Activated T-cell treated with anti-CD3 and anti-CD28 coated beads, Interleukin-2, amount 50 U/mL, for 72 hours (primary cell): Measurements from ENCODE around the gene PSMB11. TPM values are rescaled to one million over a fixed set of nuclear protein-coding genes. Genes with fewer than 3 reads are reported as not detected.

Experiments used
- ATAC-seq, 2 donors: fragments of 150-1000 bp; cut with Tn5 transposase; replicated peaks in 1 of 2; 2 replicates each; pipeline ENCODE4 v1.10.0; 2021; ENCODE audit warnings: moderate library complexity in 2 of 2, mild to moderate bottlenecking in 1 of 2
- DNase-seq, 2 donors: peaks; one replicate each; pipeline ENCODE4 v3.0.0; 2021 to 2022; ENCODE audit warnings: mixed read lengths in 1 of 2
- H3K27ac Mint-ChIP-seq: one replicate; pipeline ENCODE4 v1.8.0; 2022; ENCODE audit warnings: mild to moderate bottlenecking, moderate library complexity, mixed read lengths
- H3K27me3 Mint-ChIP-seq: one replicate; pipeline ENCODE4 v1.8.0; 2022; ENCODE audit warnings: low read depth, mixed read lengths
- H3K36me3 Mint-ChIP-seq, 2 donors: one replicate each; pipeline ENCODE4 v1.8.0; 2022; ENCODE audit warnings: mixed read lengths in 2 of 2, mild to moderate bottlenecking in 1 of 2; ENCODE audit not compliant: insufficient read depth in 2 of 2
- H3K4me1 Mint-ChIP-seq: one replicate; pipeline ENCODE4 v1.8.0; 2022; ENCODE audit warnings: low read depth, mixed read lengths
- H3K4me3 Mint-ChIP-seq, 2 donors: one replicate each; pipeline ENCODE4 v1.8.0; 2022; ENCODE audit warnings: mild to moderate bottlenecking in 2 of 2, mixed read lengths in 2 of 2, moderate library complexity in 2 of 2
- H3K9me3 Mint-ChIP-seq, 2 donors: one replicate each; pipeline ENCODE4 v1.8.0; 2022; ENCODE audit warnings: mixed read lengths in 2 of 2
- total RNA-seq, 2 donors: library from RNA; stranded (reverse); gene quantifications; one replicate each; pipeline ENCODE4 v1.2.3, GENCODE V29; 2022

The PSMB11 gene
- total RNA-seq, 2 donors from 2014 or later: not detected

GRCh38 chr14:23077962-23078361, 36.0 kb downstream of the PSMB11 start:
- no peaks in the 10 kb centered on the region for H3K27me3 Mint-ChIP-seq
- ATAC-seq: no peak

GRCh38 chr14:23078692-23079116, 36.7 kb downstream of the PSMB11 start:
- Mint-ChIP-seq H3K9me3 (no peaks in the 10 kb centered on the region), H3K27me3 (no peaks in the 10 kb centered on the region), H3K4me1 (peaks cover 19% of the 10 kb centered on the region), H3K4me3 (no peak overlapping the region), H3K36me3 (peaks cover 7 to 23% of the 10 kb centered on the region in 2 donors), H3K27ac (peak overlapping the region; percentile 71)
- ATAC-seq (peak in 1 of 2 donors; percentile 59), DNase-seq (no peak)

More at GRCh38 chr14:23077962-23078361, 36.0 kb downstream of the PSMB11 start:
- H3K27ac Mint-ChIP-seq: peak overlapping the region; percentile 46
- peaks cover 19% of the 10 kb centered on the region for H3K4me1 Mint-ChIP-seq
- H3K9me3 Mint-ChIP-seq: no peaks in the 10 kb centered on the region
- no peak overlapping the region for H3K4me3 Mint-ChIP-seq
- no peak for DNase-seq
- peaks cover 7 to 18% of the 10 kb centered on the region in 2 donors for H3K36me3 Mint-ChIP-seq

- H3K27ac Mint-ChIP-seq: peak overlapping the region; percentile 82
- DNase-seq (no peak), ATAC-seq (no peak)
- no peaks in the 10 kb centered on the region for H3K27me3 Mint-ChIP-seq
- no peaks in the 10 kb centered on the region for H3K9me3 Mint-ChIP-seq
- H3K4me3 Mint-ChIP-seq: no peak overlapping the region
- peaks cover 7 to 26% of the 10 kb centered on the region in 2 donors for H3K36me3 Mint-ChIP-seq
- peaks cover 23% of the 10 kb centered on the region for H3K4me1 Mint-ChIP-seq
Measured at GRCh38 chr14:23079716-23080115, 37.7 kb downstream of the PSMB11 start.

- ATAC-seq: no peak
- peaks cover 7 to 30% of the 10 kb centered on the region in 2 donors for H3K36me3 Mint-ChIP-seq
- no peak overlapping the region for H3K4me3 Mint-ChIP-seq
- no peaks in the 10 kb centered on the region for H3K9me3 Mint-ChIP-seq
- peak overlapping the region; percentile 82 for H3K27ac Mint-ChIP-seq
- no peak for DNase-seq
- H3K27me3 Mint-ChIP-seq: no peaks in the 10 kb centered on the region
- peaks cover 31% of the 10 kb centered on the region for H3K4me1 Mint-ChIP-seq
Measured at GRCh38 chr14:23080474-23080873, 38.5 kb downstream of the PSMB11 start.

GRCh38 chr14:23085458-23085857, 43.4 kb downstream of the PSMB11 start:
- Mint-ChIP-seq H3K4me1 (peaks cover 47% of the 10 kb centered on the region), H3K36me3 (peaks cover 15 to 53% of the 10 kb centered on the region in 2 donors), H3K27me3 (no peaks in the 10 kb centered on the region), H3K27ac (peak overlapping the region; percentile 95), H3K4me3 (peak overlapping the region; percentile 36 to 80), H3K9me3 (no peaks in the 10 kb centered on the region)
- no peak for DNase-seq
- peak; percentile 65 to 87 for ATAC-seq

- Mint-ChIP-seq H3K4me1 (peaks cover 44% of the 10 kb centered on the region), H3K4me3 (no peak overlapping the region), H3K9me3 (no peaks in the 10 kb centered on the region), H3K36me3 (peaks cover 10 to 51% of the 10 kb centered on the region in 2 donors), H3K27ac (peak overlapping the region; percentile 95), H3K27me3 (no peaks in the 10 kb centered on the region)
- ATAC-seq: no peak
- no peak for DNase-seq
Measured at GRCh38 chr14:23086565-23086964, 44.6 kb downstream of the PSMB11 start.

- Mint-ChIP-seq H3K27ac (no peak overlapping the region), H3K36me3 (peaks cover 12 to 52% of the 10 kb centered on the region in 2 donors), H3K4me1 (peaks cover 40% of the 10 kb centered on the region), H3K9me3 (no peaks in the 10 kb centered on the region), H3K27me3 (no peaks in the 10 kb centered on the region), H3K4me3 (no peak overlapping the region)
- no peak for ATAC-seq
- DNase-seq: no peak
Measured at GRCh38 chr14:23089498-23090253, 47.7 kb downstream of the PSMB11 start.

- peaks cover 12 to 48% of the 10 kb centered on the region in 2 donors for H3K36me3 Mint-ChIP-seq
- peak overlapping the region; percentile 32 for H3K27ac Mint-ChIP-seq
- no peaks in the 10 kb centered on the region for H3K27me3 Mint-ChIP-seq
- ATAC-seq (no peak), DNase-seq (no peak)
- no peak overlapping the region for H3K4me3 Mint-ChIP-seq
- no peaks in the 10 kb centered on the region for H3K9me3 Mint-ChIP-seq
- peaks cover 34% of the 10 kb centered on the region for H3K4me1 Mint-ChIP-seq
Measured at GRCh38 chr14:23090254-23090636, 48.2 kb downstream of the PSMB11 start.

- no peak for DNase-seq
- no peaks in the 10 kb centered on the region for H3K9me3 Mint-ChIP-seq
- H3K27ac Mint-ChIP-seq: peak overlapping the region; percentile 82
- H3K27me3 Mint-ChIP-seq: no peaks in the 10 kb centered on the region
- H3K4me1 Mint-ChIP-seq: peaks cover 25% of the 10 kb centered on the region
- no peak for ATAC-seq
- peaks cover 10 to 39% of the 10 kb centered on the region in 2 donors for H3K36me3 Mint-ChIP-seq
- H3K4me3 Mint-ChIP-seq: no peak overlapping the region
Measured at GRCh38 chr14:23091294-23092225, 49.5 kb downstream of the PSMB11 start.

- peaks cover 23% of the 10 kb centered on the region for H3K4me1 Mint-ChIP-seq
- H3K27me3 Mint-ChIP-seq: no peaks in the 10 kb centered on the region
- no peak for DNase-seq
- H3K36me3 Mint-ChIP-seq: peaks cover 8 to 34% of the 10 kb centered on the region in 2 donors
- no peak overlapping the region for H3K4me3 Mint-ChIP-seq
- no peak for ATAC-seq
- no peaks in the 10 kb centered on the region for H3K9me3 Mint-ChIP-seq
- peak overlapping the region; percentile 82 for H3K27ac Mint-ChIP-seq
Measured at GRCh38 chr14:23093104-23093503, 51.1 kb downstream of the PSMB11 start.

GRCh38 chr14:23093526-23093925, 51.5 kb downstream of the PSMB11 start:
- H3K27ac Mint-ChIP-seq: peak overlapping the region; percentile 82
- no peaks in the 10 kb centered on the region for H3K9me3 Mint-ChIP-seq
- H3K36me3 Mint-ChIP-seq: peaks cover 8 to 34% of the 10 kb centered on the region in 2 donors
- DNase-seq: no peak
- peaks cover 23% of the 10 kb centered on the region for H3K4me1 Mint-ChIP-seq
- no peak overlapping the region for H3K4me3 Mint-ChIP-seq
- no peaks in the 10 kb centered on the region for H3K27me3 Mint-ChIP-seq
- ATAC-seq: no peak
